ENCODE measurements around the gene C10orf71.

The C10orf71 gene

GRCh38 chr10:49351669-49352068 is 52.7 kb downstream of the C10orf71 start:
- H3K27me3 ChIP-seq (ENCODE audit: control insufficient read depth, low read length) = no peaks in the 10 kb centered on the region
- H3K4me2 ChIP-seq (ENCODE audit: low read length) = no peak overlapping the region
- no peak for TF ChIP-seq CTCF (IDR thresholded peaks at IDR 0.05; ENCODE audit: low read depth, low read length, poor library complexity, severe bottlenecking)
- TF ChIP-seq EZH2phosphoT487 (IDR thresholded peaks at IDR 0.05; ENCODE audit: borderline replicate concordance, low read length) = no peak
- H3K36me3 ChIP-seq (ENCODE audit: control insufficient read depth, low read length) = no peaks in the 10 kb centered on the region
- no peaks in the 10 kb centered on the region for H3K9me3 ChIP-seq (ENCODE audit: control insufficient read depth, insufficient read depth, low read length)
- no peaks in the 10 kb centered on the region for H3K9me2 ChIP-seq (replicated peaks; ENCODE audit: control insufficient read depth, low read length)
- H3K27ac ChIP-seq (ENCODE audit: low read depth, low read length) = no peak overlapping the region
- H3K4me3 ChIP-seq (ENCODE audit: low read length) = no peak overlapping the region
- H3K79me2 ChIP-seq (ENCODE audit: control insufficient read depth, low read length) = no peaks in the 10 kb centered on the region
- no peaks in the 10 kb centered on the region for H4K20me1 ChIP-seq (ENCODE audit: control insufficient read depth, insufficient read depth, low read depth, low read length)
- H3K4me1 ChIP-seq (ENCODE audit: control insufficient read depth, low read length) = no peaks in the 10 kb centered on the region
- H3F3A ChIP-seq (ENCODE audit: control insufficient read depth, insufficient read depth) = no peaks in the 10 kb centered on the region

DNA sequence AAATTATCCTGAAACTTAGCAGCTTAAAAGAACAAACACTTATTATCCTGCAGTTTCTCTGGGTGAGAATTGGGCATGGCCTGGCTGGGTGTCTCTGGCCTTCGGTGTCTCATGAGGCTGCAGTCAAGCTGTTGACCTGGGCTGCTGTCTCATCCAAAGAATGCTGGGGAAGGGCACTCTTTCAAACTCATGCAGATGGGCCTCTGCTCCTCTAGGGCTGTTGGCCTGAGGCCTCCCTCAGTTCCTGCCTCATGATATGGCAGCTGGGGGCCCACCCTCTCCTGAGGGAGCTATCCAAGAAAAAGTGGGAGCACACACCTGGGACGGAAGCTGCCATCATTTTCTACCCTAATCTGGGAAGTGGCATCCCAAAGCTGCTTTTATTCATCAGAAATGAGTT is 53.4 kb downstream of the C10orf71 start:
- Histone ChIP-seq H3K36me3 (ENCODE audit: control insufficient read depth, low read length) (no peaks in the 10 kb centered on the region), H3K4me2 (ENCODE audit: low read length) (no peak overlapping the region), H3F3A (ENCODE audit: control insufficient read depth, insufficient read depth) (no peaks in the 10 kb centered on the region), H3K4me3 (ENCODE audit: low read length) (no peak overlapping the region), H3K27me3 (ENCODE audit: control insufficient read depth, low read length) (no peaks in the 10 kb centered on the region), H3K9me3 (ENCODE audit: control insufficient read depth, insufficient read depth, low read length) (no peaks in the 10 kb centered on the region), H3K9me2 (replicated peaks; ENCODE audit: control insufficient read depth, low read length) (no peaks in the 10 kb centered on the region), H3K4me1 (ENCODE audit: control insufficient read depth, low read length) (no peaks in the 10 kb centered on the region), H3K79me2 (ENCODE audit: control insufficient read depth, low read length) (no peaks in the 10 kb centered on the region), H4K20me1 (ENCODE audit: control insufficient read depth, insufficient read depth, low read depth, low read length) (no peaks in the 10 kb centered on the region), H3K27ac (ENCODE audit: low read depth, low read length) (no peak overlapping the region)
- no peak for TF ChIP-seq EZH2phosphoT487 (IDR thresholded peaks at IDR 0.05; ENCODE audit: borderline replicate concordance, low read length)
- no peak for TF ChIP-seq CTCF (IDR thresholded peaks at IDR 0.05; ENCODE audit: low read depth, low read length, poor library complexity, severe bottlenecking)

DNA sequence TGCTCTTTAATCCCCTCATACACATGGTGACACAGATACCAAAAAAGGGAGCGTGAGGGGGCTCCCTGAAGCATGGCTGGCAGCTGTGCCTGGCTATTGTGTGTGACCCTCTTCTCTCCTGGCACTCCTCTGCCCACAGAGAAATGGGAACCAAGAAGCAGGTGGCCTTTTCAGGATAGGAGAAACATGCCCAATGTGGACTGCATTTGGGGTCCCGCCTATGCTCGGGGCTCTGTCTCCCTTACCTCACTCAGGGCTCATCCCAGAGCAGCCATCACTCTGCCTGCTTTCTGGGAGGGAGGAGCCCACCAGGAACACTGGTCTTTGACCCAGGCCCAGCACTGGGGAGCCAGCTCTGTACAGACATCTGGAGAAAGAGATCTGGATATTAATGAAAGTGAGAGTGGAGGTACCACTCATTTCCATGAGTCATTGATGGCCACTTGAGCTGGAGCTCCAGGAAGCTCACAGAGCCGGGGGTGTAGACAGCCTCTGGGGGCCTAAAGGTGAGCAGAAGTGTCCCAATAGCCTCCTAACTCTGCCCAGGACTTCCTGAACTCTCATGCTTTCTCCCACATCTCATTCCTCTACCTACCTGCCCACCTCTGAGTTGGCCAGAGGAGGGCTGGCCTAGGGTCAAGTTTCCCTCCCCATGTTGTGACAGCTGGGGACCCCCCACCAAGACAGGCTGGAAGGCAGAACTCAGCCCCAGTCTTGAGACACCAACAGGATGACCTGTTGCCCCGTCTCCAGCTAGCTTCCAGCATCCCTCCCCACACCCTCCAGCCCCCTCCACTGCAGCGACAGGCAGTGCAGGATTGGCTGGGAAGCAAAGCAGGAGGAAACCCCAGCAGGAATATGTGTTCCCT is 54.3 kb downstream of the C10orf71 start:
- no peak for TF ChIP-seq EZH2phosphoT487 (IDR thresholded peaks at IDR 0.05; ENCODE audit: borderline replicate concordance, low read length)
- no peak for TF ChIP-seq CTCF (IDR thresholded peaks at IDR 0.05; ENCODE audit: low read depth, low read length, poor library complexity, severe bottlenecking)
- H3K27me3 ChIP-seq (ENCODE audit: control insufficient read depth, low read length) = no peaks in the 10 kb centered on the region
- no peaks in the 10 kb centered on the region for H3K9me3 ChIP-seq (ENCODE audit: control insufficient read depth, insufficient read depth, low read length)
- H3K36me3 ChIP-seq (ENCODE audit: control insufficient read depth, low read length) = no peaks in the 10 kb centered on the region
- no peaks in the 10 kb centered on the region for H3K79me2 ChIP-seq (ENCODE audit: control insufficient read depth, low read length)
- no peaks in the 10 kb centered on the region for H3K9me2 ChIP-seq (replicated peaks; ENCODE audit: control insufficient read depth, low read length)
- H3F3A ChIP-seq (ENCODE audit: control insufficient read depth, insufficient read depth) = no peaks in the 10 kb centered on the region
- no peak overlapping the region for H3K27ac ChIP-seq (ENCODE audit: low read depth, low read length)
- H3K4me2 ChIP-seq (ENCODE audit: low read length) = no peak overlapping the region
- no peaks in the 10 kb centered on the region for H3K4me1 ChIP-seq (ENCODE audit: control insufficient read depth, low read length)
- H3K4me3 ChIP-seq (ENCODE audit: low read length) = no peak overlapping the region
- no peaks in the 10 kb centered on the region for H4K20me1 ChIP-seq (ENCODE audit: control insufficient read depth, insufficient read depth, low read depth, low read length)

Data from DOHH2 (cell line).